CD8-positive, alpha-beta memory T cell (primary cell): ENCODE data around the gene CAPS. TPM values are rescaled to one million over a fixed set of nuclear protein-coding genes. Genes with fewer than 3 reads are reported as not detected.

Source experiments
- CTCF ChIA-PET: fragments of 350-600 bp; sonication (Branson Sonifier 250); formaldehyde crosslinking; loops from one replicate; lab custom pipeline; 2021; ENCODE audit warnings: antibody characterized with exemption; lab: Charles Lee
- POLR2A ChIA-PET: fragments of 350-600 bp; sonication (Branson Sonifier 250); formaldehyde crosslinking; loops from one replicate; lab custom pipeline; 2021; ENCODE audit warnings: antibody characterized with exemption; lab: Charles Lee
- DNase-seq, 5 donors: peaks; one replicate each; pipeline versions ENCODE4 v3.0.0 to v3.0.0-alpha.2; 2020 to 2022; ENCODE audit warnings: mixed read lengths in 1 of 5
- H3K27ac ChIP-seq: one replicate; pipeline ENCODE4 v1.7.0; 2013; ENCODE audit warnings: low read depth, mild to moderate bottlenecking, low read length, moderate library complexity
- H3K27me3 ChIP-seq: 2 replicates; pipeline ENCODE4 v1.7.0; 2013; ENCODE audit warnings: low read length, mild to moderate bottlenecking; ENCODE audit not compliant: insufficient read depth, poor library complexity, severe bottlenecking
- H3K36me3 ChIP-seq: 2 replicates; pipeline ENCODE4 v1.7.0; 2013; ENCODE audit warnings: mild to moderate bottlenecking, low read length, moderate library complexity; ENCODE audit not compliant: insufficient read depth
- H3K4me1 ChIP-seq: 2 replicates; pipeline ENCODE4 v1.7.0; 2013; ENCODE audit warnings: mild to moderate bottlenecking, low read length, moderate library complexity; ENCODE audit not compliant: insufficient read depth
- H3K4me3 ChIP-seq: 2 replicates; pipeline ENCODE4 v1.7.0; 2013; ENCODE audit warnings: mild to moderate bottlenecking, low read length
- H3K9me3 ChIP-seq: 2 replicates; pipeline ENCODE4 v1.7.0; 2013; ENCODE audit warnings: mild to moderate bottlenecking, low read length
- H3K27ac Mint-ChIP-seq, 8 donors: one replicate each; pipeline ENCODE4 v1.8.0; 2020 to 2021; ENCODE audit warnings: mixed read lengths in 8 of 8, mild to moderate bottlenecking in 6 of 8, inconsistent platforms in 3 of 8, moderate library complexity in 3 of 8
- H3K27me3 Mint-ChIP-seq, 2 donors: one replicate each; pipeline ENCODE4 v1.8.0; 2020 to 2021; ENCODE audit warnings: mixed read lengths in 2 of 2, mild to moderate bottlenecking in 1 of 2, moderate library complexity in 1 of 2
- H3K36me3 Mint-ChIP-seq, 3 donors: one replicate each; pipeline ENCODE4 v1.8.0; 2020 to 2021; ENCODE audit warnings: mixed read lengths in 3 of 3, inconsistent platforms in 1 of 3, mild to moderate bottlenecking in 1 of 3
- H3K4me1 Mint-ChIP-seq, 3 donors: one replicate each; pipeline ENCODE4 v1.8.0; 2020 to 2021; ENCODE audit warnings: mixed read lengths in 3 of 3, inconsistent platforms in 1 of 3, mild to moderate bottlenecking in 1 of 3
- H3K4me3 Mint-ChIP-seq, 7 donors: one replicate each; pipeline ENCODE4 v1.8.0; 2020 to 2021; ENCODE audit warnings: mixed read lengths in 7 of 7, mild to moderate bottlenecking in 6 of 7, moderate library complexity in 4 of 7, inconsistent platforms in 2 of 7
- H3K9me3 Mint-ChIP-seq, 5 donors: one replicate each; pipeline ENCODE4 v1.8.0; 2020 to 2022; ENCODE audit warnings: mixed read lengths in 5 of 5, mild to moderate bottlenecking in 3 of 5, moderate library complexity in 2 of 5, inconsistent platforms in 1 of 5
- polyA plus RNA-seq: library from polyadenylated mRNA; unstranded; fragments of 300-500 nt; fragmentation: Illumina TruSeq; gene quantifications from one replicate; pipeline ENCODE4 v1.2.3, GENCODE V29; 2021
- total RNA-seq, 2 experiments: library from RNA; stranded (reverse); gene quantifications; one replicate each; pipeline ENCODE4 v1.2.3, GENCODE V29; 2021

Gene CAPS
- total and polyA plus RNA-seq, 3 experiments from 2014 or later: 2.7 to 7.3 (median 5.3) TPM

DNA sequence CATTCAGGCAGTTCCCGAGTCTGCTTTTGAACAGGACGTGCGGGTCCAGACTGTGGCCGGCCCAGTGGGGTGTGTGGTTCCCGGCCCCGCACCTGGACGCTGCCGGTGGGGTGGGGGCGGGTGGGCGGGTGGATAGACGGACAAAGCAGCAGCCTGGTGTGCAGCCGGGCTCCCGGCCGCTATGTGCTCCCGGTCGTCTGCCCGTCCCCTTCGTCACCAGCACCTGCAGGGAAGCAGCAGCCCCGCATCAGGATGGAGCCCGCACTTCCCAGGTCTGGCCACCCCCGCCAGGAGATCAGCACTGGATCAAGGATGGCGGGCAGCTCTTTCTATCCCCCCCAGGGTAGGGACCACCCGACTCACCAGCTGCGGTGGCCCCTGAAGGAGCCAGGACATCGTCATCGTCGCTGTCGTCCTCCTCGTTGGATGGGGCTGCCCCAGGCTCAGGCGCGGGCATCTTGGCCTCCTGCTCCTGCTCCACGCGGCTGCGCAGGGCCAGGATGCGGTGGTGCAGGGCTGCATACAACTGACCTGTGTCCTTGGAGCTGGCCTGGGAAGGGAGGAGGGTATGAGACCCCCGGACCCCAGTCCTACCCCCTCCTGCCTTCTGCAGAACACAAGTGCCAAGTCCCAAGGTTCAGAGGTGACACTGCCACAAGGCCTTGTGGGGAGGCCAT is 3.5 kb downstream of the CAPS start:
- Mint-ChIP-seq H3K9me3 (no peaks in the 10 kb centered on the region), H3K36me3 (peaks cover 0 to 75% (median 3%) of the 10 kb centered on the region in 3 donors), H3K27ac (no peak overlapping the region), H3K4me1 (no peaks in the 10 kb centered on the region), H3K4me3 (no peak overlapping the region), H3K27me3 (no peaks in the 10 kb centered on the region)
- Histone ChIP-seq H3K27ac (no peak overlapping the region), H3K4me1 (no peaks in the 10 kb centered on the region), H3K4me3 (no peak overlapping the region), H3K36me3 (peaks cover 40% of the 10 kb centered on the region), H3K9me3 (no peaks in the 10 kb centered on the region), H3K27me3 (no peaks in the 10 kb centered on the region)
- ChIA-PET CTCF (no interaction called here), POLR2A (no interaction called here)
- DNase-seq: no peak

GRCh38 chr19:5918463-5919079 is 4.5 kb downstream of the CAPS start:
- Histone ChIP-seq H3K36me3 (peaks cover 50% of the 10 kb centered on the region), H3K27ac (no peak overlapping the region), H3K9me3 (no peaks in the 10 kb centered on the region), H3K4me1 (no peaks in the 10 kb centered on the region), H3K4me3 (no peak overlapping the region), H3K27me3 (no peaks in the 10 kb centered on the region)
- no peak for DNase-seq
- Mint-ChIP-seq H3K27ac (peak overlapping the region in 1 of 8 donors; percentile 83), H3K36me3 (peaks cover 0 to 82% (median 5%) of the 10 kb centered on the region in 3 donors), H3K4me3 (no peak overlapping the region), H3K4me1 (no peaks in the 10 kb centered on the region), H3K9me3 (no peaks in the 10 kb centered on the region), H3K27me3 (no peaks in the 10 kb centered on the region)
- ChIA-PET POLR2A (no interaction called here), CTCF (no interaction called here)

- H3K27ac Mint-ChIP-seq: no peak overlapping the region
- CTCF ChIA-PET: no interaction called here
- H3K36me3 Mint-ChIP-seq: peaks cover 0 to 92% (median 9%) of the 10 kb centered on the region in 3 donors
Measured at GRCh38 chr19:5921516-5922160, 7.6 kb downstream of the CAPS start.

GRCh38 chr19:5922161-5922545 is 8.1 kb downstream of the CAPS start:
- H3K4me1 Mint-ChIP-seq: no peaks in the 10 kb centered on the region
- Histone ChIP-seq H3K27ac (no peak overlapping the region), H3K27me3 (no peaks in the 10 kb centered on the region), H3K4me1 (no peaks in the 10 kb centered on the region), H3K4me3 (no peak overlapping the region), H3K36me3 (peaks cover 76% of the 10 kb centered on the region), H3K9me3 (no peaks in the 10 kb centered on the region)
- peaks cover 0 to 92% (median 9%) of the 10 kb centered on the region in 3 donors for H3K36me3 Mint-ChIP-seq
- POLR2A ChIA-PET: no interaction called here
- H3K4me3 Mint-ChIP-seq: no peak overlapping the region
- CTCF ChIA-PET: no interaction called here
- H3K27ac Mint-ChIP-seq: no peak overlapping the region
- no peaks in the 10 kb centered on the region for H3K27me3 Mint-ChIP-seq
- H3K9me3 Mint-ChIP-seq: no peaks in the 10 kb centered on the region
- no peak for DNase-seq

More at GRCh38 chr19:5921516-5922160, 7.6 kb downstream of the CAPS start:
- H3K27me3 ChIP-seq: no peaks in the 10 kb centered on the region
- H3K27me3 Mint-ChIP-seq: no peaks in the 10 kb centered on the region
- no peaks in the 10 kb centered on the region for H3K9me3 Mint-ChIP-seq
- H3K4me3 Mint-ChIP-seq: no peak overlapping the region
- H3K4me3 ChIP-seq: no peak overlapping the region
- no peak for DNase-seq
- H3K27ac ChIP-seq: no peak overlapping the region
- H3K36me3 ChIP-seq: peaks cover 76% of the 10 kb centered on the region
- H3K4me1 Mint-ChIP-seq: no peaks in the 10 kb centered on the region
- no peaks in the 10 kb centered on the region for H3K4me1 ChIP-seq
- H3K9me3 ChIP-seq: no peaks in the 10 kb centered on the region
- POLR2A ChIA-PET: interaction anchor here (0.5 kb wide), 1 partner anchor 30 kb away, joined by 3 read pairs; no protein-coding TSS in a partner anchor

DNA sequence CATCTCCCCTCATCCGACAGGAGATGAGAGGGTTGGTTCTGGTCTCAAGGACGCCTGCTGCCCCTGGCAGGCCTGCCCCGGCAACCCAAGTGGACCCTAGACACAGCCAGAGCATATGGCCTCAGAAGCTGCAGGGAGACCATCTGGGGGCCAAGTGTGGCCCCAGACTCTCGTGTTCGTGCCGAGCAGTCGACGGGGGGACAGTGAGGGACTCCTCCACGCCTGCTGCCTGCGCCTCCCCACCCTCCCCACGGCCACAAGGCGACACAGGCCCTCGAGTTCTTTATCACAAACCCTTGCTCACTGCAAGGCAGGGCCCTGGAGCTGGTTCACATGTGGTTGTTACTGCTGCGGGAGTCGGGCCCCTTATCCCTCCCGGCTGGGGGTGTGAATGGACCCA is 9.3 kb downstream of the CAPS start:
- H3K36me3 ChIP-seq: peaks cover 80% of the 10 kb centered on the region
- H3K4me1 ChIP-seq: no peaks in the 10 kb centered on the region
- Mint-ChIP-seq H3K36me3 (peaks cover 3 to 93% (median 9%) of the 10 kb centered on the region in 3 donors), H3K4me3 (no peak overlapping the region), H3K9me3 (no peaks in the 10 kb centered on the region), H3K27me3 (no peaks in the 10 kb centered on the region), H3K27ac (no peak overlapping the region), H3K4me1 (no peaks in the 10 kb centered on the region)
- no peak overlapping the region for H3K27ac ChIP-seq
- no peak overlapping the region for H3K4me3 ChIP-seq
- POLR2A ChIA-PET: no interaction called here
- H3K9me3 ChIP-seq: no peaks in the 10 kb centered on the region
- DNase-seq: no peak
- H3K27me3 ChIP-seq: no peaks in the 10 kb centered on the region
- CTCF ChIA-PET: no interaction called here

DNA sequence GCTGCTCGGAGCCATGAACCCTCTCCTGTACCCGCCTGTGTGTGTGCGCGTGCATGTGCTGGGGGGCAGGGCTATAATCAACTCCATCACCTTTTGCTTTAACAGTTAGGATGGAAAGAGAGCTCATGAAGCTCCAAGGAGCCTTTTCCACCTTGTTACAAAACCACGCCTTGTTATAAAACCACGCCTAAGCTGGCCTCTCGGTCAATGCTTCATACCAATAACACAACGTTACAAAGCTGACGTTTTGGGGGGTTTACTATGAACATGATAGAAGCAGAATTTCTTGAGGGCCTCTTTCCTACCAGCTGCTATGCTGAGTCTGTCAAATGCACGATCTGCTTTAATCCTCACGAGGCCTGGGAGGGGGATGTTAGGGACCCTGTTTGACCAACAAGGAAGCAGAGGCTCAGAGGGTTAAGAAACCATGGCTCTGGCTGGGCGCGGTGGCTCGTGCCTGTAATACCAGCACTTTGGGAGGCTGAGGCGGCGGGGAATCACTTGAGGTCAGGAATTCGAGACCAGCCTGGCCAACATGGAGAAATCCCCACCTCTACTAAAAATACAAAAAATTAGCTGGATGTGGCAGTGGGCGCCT is 11.9 kb downstream of the CAPS start:
- ChIA-PET CTCF (no interaction called here), POLR2A (no interaction called here)
- H3K4me1 Mint-ChIP-seq: peaks cover 0 to 1% (median 0%) of the 10 kb centered on the region in 3 donors
- Histone ChIP-seq H3K36me3 (peaks cover 90% of the 10 kb centered on the region), H3K4me1 (no peaks in the 10 kb centered on the region), H3K4me3 (no peak overlapping the region), H3K9me3 (no peaks in the 10 kb centered on the region), H3K27me3 (no peaks in the 10 kb centered on the region), H3K27ac (no peak overlapping the region)
- H3K36me3 Mint-ChIP-seq: peaks cover 3 to 99% (median 14%) of the 10 kb centered on the region in 3 donors
- H3K9me3 Mint-ChIP-seq: no peaks in the 10 kb centered on the region
- no peak for DNase-seq
- H3K27ac Mint-ChIP-seq: no peak overlapping the region
- no peaks in the 10 kb centered on the region for H3K27me3 Mint-ChIP-seq
- H3K4me3 Mint-ChIP-seq: no peak overlapping the region

GRCh38 chr19:5926641-5927440 is 12.8 kb downstream of the CAPS start:
- POLR2A ChIA-PET: no interaction called here
- Histone ChIP-seq H3K4me1 (no peaks in the 10 kb centered on the region), H3K9me3 (no peaks in the 10 kb centered on the region), H3K36me3 (peaks cover 90% of the 10 kb centered on the region), H3K27me3 (no peaks in the 10 kb centered on the region), H3K4me3 (no peak overlapping the region), H3K27ac (no peak overlapping the region)
- no peaks in the 10 kb centered on the region for H3K9me3 Mint-ChIP-seq
- H3K27ac Mint-ChIP-seq: peak overlapping the region in 2 of 8 donors; percentile 23 to 80
- H3K27me3 Mint-ChIP-seq: no peaks in the 10 kb centered on the region
- H3K4me1 Mint-ChIP-seq: peaks cover 0 to 1% (median 0%) of the 10 kb centered on the region in 3 donors
- peaks cover 3 to 98% (median 13%) of the 10 kb centered on the region in 3 donors for H3K36me3 Mint-ChIP-seq
- CTCF ChIA-PET: no interaction called here
- no peak overlapping the region for H3K4me3 Mint-ChIP-seq
- no peak for DNase-seq
